Mesendoderm (in vitro differentiated cells): ENCODE measurements around the gene CFAP46.

ENCODE experiments used
- DNase-seq: peaks from one replicate; pipeline ENCODE4 v3.0.0; 2013
- H2AK5ac ChIP-seq: 2 replicates; pipeline ENCODE4 v1.6.1; 2013; ENCODE audit warnings: low read length, inconsistent platforms
- H2BK120ac ChIP-seq: 2 replicates; pipeline ENCODE4 v1.6.1; 2013; ENCODE audit warnings: low read depth, mild to moderate bottlenecking, low read length, moderate library complexity, mixed read lengths
- H2BK15ac ChIP-seq: replicated peaks from 2 replicates; pipeline ENCODE4 v1.6.1; 2013; ENCODE audit warnings: low read depth, mild to moderate bottlenecking, moderate library complexity
- H2BK5ac ChIP-seq: 2 replicates; pipeline ENCODE4 v1.6.1; 2013; ENCODE audit warnings: low read length, inconsistent platforms
- H3K18ac ChIP-seq: 2 replicates; pipeline ENCODE4 v1.6.1; 2013; ENCODE audit warnings: mild to moderate bottlenecking, low read length, mixed read lengths
- H3K23ac ChIP-seq: one replicate; pipeline ENCODE4 v1.6.1; 2013; ENCODE audit warnings: low read length
- H3K27ac ChIP-seq: 2 replicates; pipeline ENCODE4 v1.5.1; 2013; ENCODE audit warnings: low read depth, mild to moderate bottlenecking, inconsistent platforms, low read length, moderate library complexity
- H3K27me3 ChIP-seq: 2 replicates; pipeline ENCODE4 v1.6.1; 2013; ENCODE audit warnings: low read length, control low read depth, mild to moderate bottlenecking, inconsistent platforms; ENCODE audit not compliant: insufficient read depth, poor library complexity
- H3K36me3 ChIP-seq: 2 replicates; pipeline ENCODE4 v1.6.1; 2013; ENCODE audit warnings: low read length, inconsistent platforms; ENCODE audit not compliant: control insufficient read depth, insufficient read depth
- H3K4ac ChIP-seq: one replicate; pipeline ENCODE4 v1.6.1; 2013; ENCODE audit warnings: low read depth, mild to moderate bottlenecking, low read length, moderate library complexity
- H3K4me1 ChIP-seq: 2 replicates; pipeline ENCODE4 v1.6.1; 2013; ENCODE audit warnings: low read depth, low read length, inconsistent platforms; ENCODE audit not compliant: control insufficient read depth
- H3K4me2 ChIP-seq: 2 replicates; pipeline ENCODE4 v1.6.1; 2013; ENCODE audit warnings: low read length
- H3K4me3 ChIP-seq: 2 replicates; pipeline ENCODE4 v1.5.1; 2013; ENCODE audit warnings: mild to moderate bottlenecking, low read length
- H3K56ac ChIP-seq: one replicate; pipeline ENCODE4 v1.6.1; 2013; ENCODE audit warnings: low read length
- H3K79me1 ChIP-seq: 2 replicates; pipeline ENCODE4 v1.6.1; 2013; ENCODE audit warnings: low read length, inconsistent platforms
- H3K79me2 ChIP-seq: 2 replicates; pipeline ENCODE4 v1.6.1; 2013; ENCODE audit warnings: mild to moderate bottlenecking, low read length; ENCODE audit not compliant: control insufficient read depth, insufficient read depth
- H3K9ac ChIP-seq: 2 replicates; pipeline ENCODE4 v1.6.1; 2013; ENCODE audit warnings: low read length, inconsistent platforms
- H4K5ac ChIP-seq: one replicate; pipeline ENCODE4 v1.6.1; 2013; ENCODE audit warnings: low read length
- H4K8ac ChIP-seq: one replicate; pipeline ENCODE4 v1.6.1; 2013; ENCODE audit warnings: low read depth, mild to moderate bottlenecking, control low read depth, low read length, moderate library complexity
- WGBS: extraction: QIAGEN DNeasy Blood & Tissue Kit; methylation state at CpG from one replicate; pipeline ENCODE4 v1.1.7; 2013; ENCODE audit warnings: low lambda C conversion rate, missing lambda C conversion rate; ENCODE audit not compliant: insufficient coverage; ENCODE audit errors: extremely low coverage; 5-methylcytosine and 5-hydroxymethylcytosine counted together

CFAP46 gene

DNA sequence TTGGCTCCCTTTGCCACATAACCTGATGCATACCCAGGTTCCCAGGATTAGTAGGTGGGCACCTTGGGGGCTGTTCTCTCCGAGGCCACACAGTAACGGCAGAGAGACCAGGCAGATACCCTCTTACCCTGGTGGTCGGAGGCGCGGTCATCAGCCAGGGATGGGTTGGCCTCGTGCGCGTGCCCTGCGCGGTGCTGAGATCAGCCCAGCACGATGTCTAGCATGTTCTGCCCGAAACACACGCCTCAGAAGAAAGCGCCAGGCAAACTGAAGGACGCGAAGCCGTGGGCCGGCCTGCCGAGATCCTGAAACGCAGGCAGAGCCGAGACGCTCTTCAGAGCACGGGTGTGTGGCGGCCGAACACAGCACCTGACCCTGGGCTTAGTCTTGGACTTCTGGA, 34.7 kb upstream of the CFAP46 start:
- H3K18ac ChIP-seq, result no peak overlapping the region
- DNase-seq, result no peak
- H3K27me3 ChIP-seq, result no peaks in the 10 kb centered on the region
- H3K4me3 ChIP-seq, result no peak overlapping the region
- H3K56ac ChIP-seq, result no peak overlapping the region
- H2BK120ac ChIP-seq, result no peak overlapping the region
- no peak overlapping the region for H4K8ac ChIP-seq
- H2BK5ac ChIP-seq, result no peak overlapping the region
- H2AK5ac ChIP-seq, result no peak overlapping the region
- no peaks in the 10 kb centered on the region for H3K79me1 ChIP-seq
- no peak overlapping the region for H3K4ac ChIP-seq
- WGBS, result no CpG with 5 or more reads among the region's 25 CpGs
- no peak overlapping the region for H3K4me2 ChIP-seq
- H4K5ac ChIP-seq, result no peak overlapping the region
- H3K27ac ChIP-seq, result no peak overlapping the region
- H3K9ac ChIP-seq, result no peak overlapping the region
- peaks cover 1% of the 10 kb centered on the region for H3K4me1 ChIP-seq
- no peak overlapping the region for H2BK15ac ChIP-seq
- H3K36me3 ChIP-seq, result no peaks in the 10 kb centered on the region
- no peaks in the 10 kb centered on the region for H3K79me2 ChIP-seq
- H3K23ac ChIP-seq, result no peak overlapping the region

DNA sequence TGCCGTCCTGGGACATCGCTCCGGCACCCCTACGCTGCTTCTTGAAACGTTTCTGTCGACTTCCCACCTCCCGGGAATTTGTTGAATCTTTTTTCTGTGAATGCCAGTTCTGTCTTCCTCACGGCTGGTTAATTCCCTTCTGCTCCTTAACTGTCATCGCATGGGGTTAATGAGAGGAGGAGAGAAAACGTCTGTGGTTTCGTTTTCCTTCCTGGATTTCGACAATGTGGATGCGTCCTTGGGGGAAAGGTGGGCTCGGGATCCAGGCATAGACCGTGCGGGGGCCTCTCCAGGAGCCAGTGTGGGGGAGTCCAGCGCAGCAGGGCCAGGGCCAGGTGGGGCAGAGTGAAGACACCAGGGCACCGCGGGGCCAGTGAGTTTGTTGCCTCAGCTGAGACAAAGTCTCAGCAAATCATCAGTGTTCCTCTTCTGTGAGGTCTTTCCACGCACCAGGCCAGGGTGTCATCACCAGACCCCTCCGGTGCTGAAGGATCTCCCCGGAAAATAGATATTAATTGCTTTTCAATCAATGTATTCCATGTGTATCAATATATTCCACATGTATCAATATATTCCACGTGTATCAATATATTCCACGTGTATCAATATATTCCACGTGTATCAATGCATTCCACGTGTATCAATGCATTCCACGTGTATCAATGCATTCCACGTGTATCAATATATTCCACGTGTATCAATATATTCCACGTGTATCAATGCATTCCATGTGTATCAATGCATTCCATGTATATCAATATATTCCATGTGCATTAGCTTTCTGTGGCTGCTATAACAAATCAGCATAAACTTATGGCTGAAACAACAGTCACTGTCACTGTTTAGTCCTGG, 33.7 kb upstream of the CFAP46 start:
- no peak overlapping the region for H3K4ac ChIP-seq
- H2BK15ac ChIP-seq, result no peak overlapping the region
- H3K23ac ChIP-seq, result no peak overlapping the region
- H2BK120ac ChIP-seq, result no peak overlapping the region
- H3K4me2 ChIP-seq, result no peak overlapping the region
- no peaks in the 10 kb centered on the region for H3K36me3 ChIP-seq
- no peak overlapping the region for H2AK5ac ChIP-seq
- no peak overlapping the region for H4K8ac ChIP-seq
- H3K79me1 ChIP-seq, result no peaks in the 10 kb centered on the region
- no peak overlapping the region for H3K56ac ChIP-seq
- no peak overlapping the region for H3K27ac ChIP-seq
- no peak overlapping the region for H2BK5ac ChIP-seq
- peaks cover 3% of the 10 kb centered on the region for H3K4me1 ChIP-seq
- H3K27me3 ChIP-seq, result no peaks in the 10 kb centered on the region
- no peak overlapping the region for H3K4me3 ChIP-seq
- H3K18ac ChIP-seq, result no peak overlapping the region
- H3K79me2 ChIP-seq, result no peaks in the 10 kb centered on the region
- WGBS, result 100% methylated on average over 2 of the region's 30 CpGs
- no peak overlapping the region for H3K9ac ChIP-seq
- no peak for DNase-seq
- H4K5ac ChIP-seq, result no peak overlapping the region

GRCh38 chr10:132974886-132975830, 32.8 kb upstream of the CFAP46 start:
- Histone ChIP-seq H3K79me2 (no peaks in the 10 kb centered on the region), H3K9ac (no peak overlapping the region), H3K23ac (no peak overlapping the region), H4K5ac (no peak overlapping the region), H3K18ac (no peak overlapping the region), H3K79me1 (no peaks in the 10 kb centered on the region), H3K4me2 (no peak overlapping the region), H4K8ac (no peak overlapping the region), H3K36me3 (no peaks in the 10 kb centered on the region), H3K4me1 (peaks cover 3% of the 10 kb centered on the region), H2BK120ac (no peak overlapping the region), H3K27ac (no peak overlapping the region), H2BK5ac (no peak overlapping the region), H2AK5ac (no peak overlapping the region), H3K4me3 (no peak overlapping the region), H2BK15ac (no peak overlapping the region), H3K27me3 (no peaks in the 10 kb centered on the region), H3K4ac (no peak overlapping the region), H3K56ac (no peak overlapping the region)
- no CpG with 5 or more reads among the region's 28 CpGs for WGBS
- no peak for DNase-seq

- Histone ChIP-seq H4K8ac (no peak overlapping the region), H4K5ac (no peak overlapping the region), H3K18ac (no peak overlapping the region), H3K27ac (no peak overlapping the region), H3K36me3 (no peaks in the 10 kb centered on the region), H3K9ac (no peak overlapping the region), H2BK120ac (no peak overlapping the region), H3K56ac (no peak overlapping the region), H3K23ac (no peak overlapping the region), H3K4ac (no peak overlapping the region), H2AK5ac (no peak overlapping the region), H3K4me1 (peaks cover 3% of the 10 kb centered on the region), H3K4me3 (no peak overlapping the region), H2BK5ac (no peak overlapping the region), H3K4me2 (no peak overlapping the region), H3K79me1 (no peaks in the 10 kb centered on the region), H3K27me3 (no peaks in the 10 kb centered on the region), H2BK15ac (no peak overlapping the region), H3K79me2 (no peaks in the 10 kb centered on the region)
- no CpG with 5 or more reads among the region's 29 CpGs for WGBS
- no peak for DNase-seq
Observed at GRCh38 chr10:132974249-132974796, 32.0 kb upstream of the CFAP46 start.

- Histone ChIP-seq H2BK5ac (no peak overlapping the region), H2AK5ac (no peak overlapping the region), H3K36me3 (no peaks in the 10 kb centered on the region), H3K56ac (no peak overlapping the region), H4K8ac (no peak overlapping the region), H3K27ac (no peak overlapping the region), H4K5ac (no peak overlapping the region), H3K4me3 (no peak overlapping the region), H3K79me1 (no peaks in the 10 kb centered on the region), H3K79me2 (no peaks in the 10 kb centered on the region), H3K18ac (no peak overlapping the region), H3K27me3 (no peaks in the 10 kb centered on the region), H2BK120ac (no peak overlapping the region), H2BK15ac (no peak overlapping the region), H3K23ac (no peak overlapping the region), H3K4ac (no peak overlapping the region), H3K9ac (no peak overlapping the region), H3K4me2 (no peak overlapping the region), H3K4me1 (peaks cover 3% of the 10 kb centered on the region)
- no CpG with 5 or more reads among the region's 8 CpGs for WGBS
- no peak for DNase-seq
Observed at GRCh38 chr10:132973903-132974241, 31.5 kb upstream of the CFAP46 start.
